RPMI7951 (cell line): ENCODE measurements around the gene AGO4. TPM values are rescaled to one million over a fixed set of nuclear protein-coding genes. Genes with fewer than 3 reads are reported as not detected.
A peak's percentile ranks its signal among the peaks of the same experiment; 100 is the strongest.
"Not testable (repeated sequence)": the region's sequence is repeated elsewhere in the genome, so short reads cannot be mapped to it uniquely, and the experiment has no call there.

Experiments used
- DNase-seq: peaks from one replicate; pipeline ENCODE4 v3.0.0-alpha.2; 2012; ENCODE audit warnings: low read depth
- total RNA-seq: library from RNA; depleted of rRNA; stranded (reverse); fragments of >200 nt; shearing (Covaris generic); gene quantifications from 2 replicates; pipeline ENCODE4 v1.2.3, GENCODE V29; 2014; rRNA removed

Gene AGO4
- 8.1 and 11.3 TPM in 2 replicates for total RNA-seq

GRCh38 chr1:35807614-35808449 lies at the start of gene AGO4:
Gene AGO4 (plus strand): TSS chr1:35808016. CDS start chr1:35808417, 401 bp downstream.
- peak; percentile 72 for DNase-seq

GRCh38 chr1:35762141-35762540 lies 45.7 kb upstream of the AGO4 start:
- no peak for DNase-seq

- no peak for DNase-seq
Measured at GRCh38 chr1:35763201-35763600, 44.6 kb upstream of the AGO4 start.

GRCh38 chr1:35764283-35764682 lies 43.5 kb upstream of the AGO4 start:
- no peak for DNase-seq

- DNase-seq: peak; percentile 9
Measured at GRCh38 chr1:35768350-35769187, 39.2 kb upstream of the AGO4 start.

GRCh38 chr1:35769188-35769758 lies 38.5 kb upstream of the AGO4 start:
- DNase-seq: peak; percentile 88

GRCh38 chr1:35773711-35774110 lies 34.1 kb upstream of the AGO4 start:
- DNase-seq: no peak

GRCh38 chr1:35776172-35776571 lies 31.6 kb upstream of the AGO4 start:
- DNase-seq: not testable (repeated sequence)

GRCh38 chr1:35777109-35777508 lies 30.7 kb upstream of the AGO4 start:
- DNase-seq: no peak

- DNase-seq: no peak
Measured at GRCh38 chr1:35783055-35783583, 24.7 kb upstream of the AGO4 start.

- DNase-seq: not testable (repeated sequence)
Measured at GRCh38 chr1:35784364-35784763, 23.5 kb upstream of the AGO4 start.

GRCh38 chr1:35788139-35788538 lies 19.7 kb upstream of the AGO4 start:
- no peak for DNase-seq

GRCh38 chr1:35790670-35791069 lies 17.1 kb upstream of the AGO4 start:
- no peak for DNase-seq

- DNase-seq: no peak
Measured at GRCh38 chr1:35795295-35795694, 12.5 kb upstream of the AGO4 start.

GRCh38 chr1:35797380-35797779 lies 10.4 kb upstream of the AGO4 start:
- DNase-seq: no peak

GRCh38 chr1:35798019-35798418 lies 9.8 kb upstream of the AGO4 start:
- DNase-seq: not testable (repeated sequence)

GRCh38 chr1:35800167-35800887 lies 7.5 kb upstream of the AGO4 start:
- not testable (repeated sequence) for DNase-seq

GRCh38 chr1:35808450-35809113 lies 766 bp downstream of the AGO4 start:
- peak; percentile 21 for DNase-seq

- DNase-seq: no peak
Measured at GRCh38 chr1:35809114-35810095, 1.6 kb downstream of the AGO4 start.
